Neural progenitor cell (in vitro differentiated cells): ENCODE data around the gene CTSW.

Experiments
- CTCF ChIP-seq: fragments of 200-600 bp; sonication (generic); IDR thresholded peaks from 2 replicates; pipeline ENCODE4 v1.5.1; 2017; ENCODE audit warnings: antibody characterized with exemption, mild to moderate bottlenecking
- EZH2 ChIP-seq: fragments of 200-600 bp; sonication (generic); IDR thresholded peaks from 2 replicates; pipeline ENCODE4 v1.6.1; 2017; ENCODE audit warnings: antibody characterized with exemption, mild to moderate bottlenecking, moderate library complexity

GRCh38 chr11:65921033-65921555 is 41.5 kb downstream of the CTSW start:
- TF ChIP-seq CTCF (no peak), EZH2 (no peak)
